ENCODE data around the gene RAMACL. TPM values are rescaled to one million over a fixed set of nuclear protein-coding genes. Genes with fewer than 3 reads are reported as not detected.

RAMACL gene
- total RNA-seq, 1 donor from 2014 or later: 2.3 TPM

DNA sequence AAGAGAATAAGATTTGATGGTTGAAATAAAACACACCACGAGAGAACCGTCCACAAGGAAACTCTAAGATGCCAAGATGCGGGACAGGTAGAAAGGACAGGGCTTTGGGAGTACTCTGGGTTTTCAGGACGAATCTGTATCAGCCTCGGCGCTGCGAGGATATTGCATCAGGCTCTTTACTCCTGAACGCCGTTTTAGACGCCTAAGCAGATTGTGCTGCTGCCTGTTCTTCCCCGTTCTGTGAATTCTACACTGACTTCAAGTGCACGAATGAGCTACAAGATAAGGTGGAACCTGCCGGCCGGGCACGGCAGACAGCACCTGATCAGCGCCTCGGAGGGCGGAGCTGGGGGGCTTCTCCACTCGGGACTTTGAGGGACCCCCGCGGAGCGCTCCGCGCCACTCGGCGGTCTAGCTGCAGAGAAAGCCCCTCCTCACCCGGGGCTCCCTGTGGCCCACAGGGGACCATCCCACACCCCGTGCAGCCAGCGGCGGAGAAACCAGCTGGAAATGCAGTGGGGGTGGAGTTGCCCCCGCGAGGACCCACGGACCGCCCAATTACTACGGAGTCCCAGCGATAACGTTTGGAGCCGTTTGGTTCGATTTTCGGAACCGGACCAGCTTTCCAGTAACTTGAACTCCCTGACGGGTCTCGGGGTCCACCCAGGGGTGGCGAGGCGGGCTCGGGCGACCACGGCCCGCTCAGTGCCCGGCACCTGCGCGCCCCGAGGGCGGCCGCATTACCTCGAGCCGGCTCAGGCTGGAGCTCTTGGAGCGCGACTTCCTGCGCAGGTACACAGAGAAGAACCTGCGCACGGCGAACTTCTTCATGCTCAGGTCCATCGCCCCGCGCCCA lies 39.9 kb upstream of the RAMACL start:
- H3K4me1 Mint-ChIP-seq: peaks cover 22% of the 10 kb centered on the region
- peak overlapping the region; percentile 41 for H3K27ac Mint-ChIP-seq
- intact Hi-C loops (cut with micrococcal nuclease): loop anchor here (1.0 to 10.0 kb wide), 13 partner anchors 12 to 421 kb away; partner anchors contain the start of genes CEP43 and SFT2D1
- DNase-seq (peak; percentile 38), ATAC-seq (ENCODE audit: low read depth) (no peak)
- peak overlapping the region; percentile 83 for H3K4me3 Mint-ChIP-seq
- no peaks in the 10 kb centered on the region for H3K9me3 Mint-ChIP-seq
- CTCF ChIA-PET: interaction anchor here (0.7 to 1.2 kb wide), 3 partner anchors 138 to 495 kb away, joined by 3 to 4 read pairs (median 4); no protein-coding TSS in a partner anchor
- H3K36me3 Mint-ChIP-seq (ENCODE audit: low read depth): no peaks in the 10 kb centered on the region
- TF ChIP-seq, protein P1, sequence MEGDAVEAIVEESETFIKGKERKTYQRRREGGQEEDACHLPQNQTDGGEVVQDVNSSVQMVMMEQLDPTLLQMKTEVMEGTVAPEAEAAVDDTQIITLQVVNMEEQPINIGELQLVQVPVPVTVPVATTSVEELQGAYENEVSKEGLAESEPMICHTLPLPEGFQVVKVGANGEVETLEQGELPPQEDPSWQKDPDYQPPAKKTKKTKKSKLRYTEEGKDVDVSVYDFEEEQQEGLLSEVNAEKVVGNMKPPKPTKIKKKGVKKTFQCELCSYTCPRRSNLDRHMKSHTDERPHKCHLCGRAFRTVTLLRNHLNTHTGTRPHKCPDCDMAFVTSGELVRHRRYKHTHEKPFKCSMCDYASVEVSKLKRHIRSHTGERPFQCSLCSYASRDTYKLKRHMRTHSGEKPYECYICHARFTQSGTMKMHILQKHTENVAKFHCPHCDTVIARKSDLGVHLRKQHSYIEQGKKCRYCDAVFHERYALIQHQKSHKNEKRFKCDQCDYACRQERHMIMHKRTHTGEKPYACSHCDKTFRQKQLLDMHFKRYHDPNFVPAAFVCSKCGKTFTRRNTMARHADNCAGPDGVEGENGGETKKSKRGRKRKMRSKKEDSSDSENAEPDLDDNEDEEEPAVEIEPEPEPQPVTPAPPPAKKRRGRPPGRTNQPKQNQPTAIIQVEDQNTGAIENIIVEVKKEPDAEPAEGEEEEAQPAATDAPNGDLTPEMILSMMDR (IDR thresholded peaks at IDR 0.05): no peak
- H3K27me3 Mint-ChIP-seq: peaks cover 28% of the 10 kb centered on the region
- POLR2A ChIA-PET: interaction anchor here (0.7 to 2.5 kb wide), 6 partner anchors 13 to 468 kb away, joined by 3 to 67 read pairs (median 6); partner anchors contain the start of gene RAMACL

DNA sequence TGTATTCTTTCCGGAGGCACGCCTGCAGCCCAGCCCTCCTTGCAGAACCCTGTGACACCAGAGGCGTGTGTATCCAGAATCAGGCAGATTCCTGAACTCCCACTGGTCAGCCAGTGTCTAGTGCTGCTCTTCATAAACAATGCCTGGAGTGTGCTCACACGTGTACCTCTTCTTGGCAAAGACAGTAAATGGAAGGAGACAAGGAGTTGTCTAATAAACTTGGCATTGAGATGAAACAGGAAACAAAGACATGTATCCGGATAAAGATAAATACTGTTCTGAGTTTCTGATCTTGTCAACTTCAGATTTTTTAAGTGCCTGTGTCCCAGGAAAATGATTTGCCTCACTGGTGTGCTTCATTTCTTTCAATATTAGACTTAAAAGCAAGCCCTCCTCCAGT lies 38.9 kb upstream of the RAMACL start:
- Mint-ChIP-seq H3K9me3 (no peaks in the 10 kb centered on the region), H3K36me3 (ENCODE audit: low read depth) (no peaks in the 10 kb centered on the region), H3K4me1 (peaks cover 17% of the 10 kb centered on the region), H3K27me3 (peaks cover 22% of the 10 kb centered on the region), H3K27ac (no peak overlapping the region), H3K4me3 (peak overlapping the region; percentile 83)
- ChIA-PET POLR2A (no interaction called here), CTCF (no interaction called here)
- TF ChIP-seq, protein P1 (IDR thresholded peaks at IDR 0.05): no peak
- intact Hi-C loops (cut with micrococcal nuclease): loop anchor here (5.0 to 10.0 kb wide), 4 partner anchors 111 to 422 kb away; partner anchors contain the start of gene SFT2D1
- DNase-seq (no peak), ATAC-seq (ENCODE audit: low read depth) (no peak)

DNA sequence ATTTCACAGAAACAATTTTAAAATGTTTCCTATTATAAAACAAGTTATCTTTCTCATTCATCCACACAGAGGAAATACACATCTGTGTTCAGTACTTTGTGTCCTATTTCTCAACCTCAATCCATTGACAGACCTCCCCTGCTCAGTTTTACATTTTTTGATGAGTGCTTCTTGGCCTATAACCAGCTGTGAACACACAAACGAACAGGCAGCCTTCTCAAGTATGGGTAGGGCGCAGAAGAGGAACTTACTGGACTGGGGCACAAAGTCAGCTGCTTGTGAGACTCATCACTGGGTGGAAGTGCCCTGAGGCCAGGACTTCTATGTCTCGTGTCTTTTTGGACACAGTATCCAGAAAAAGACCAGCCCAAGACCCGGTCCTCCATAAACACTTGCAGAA lies 37.8 kb upstream of the RAMACL start:
- TF ChIP-seq, protein P1 (IDR thresholded peaks at IDR 0.05): no peak
- ChIA-PET CTCF (no interaction called here), POLR2A (no interaction called here)
- intact Hi-C loops (cut with micrococcal nuclease): loop anchor here (10.0 kb wide), 1 partner anchor 109 kb away; no protein-coding TSS in a partner anchor
- no peak for DNase-seq
- Mint-ChIP-seq H3K4me1 (peaks cover 17% of the 10 kb centered on the region), H3K36me3 (ENCODE audit: low read depth) (no peaks in the 10 kb centered on the region), H3K27me3 (peaks cover 12% of the 10 kb centered on the region), H3K9me3 (no peaks in the 10 kb centered on the region), H3K4me3 (no peak overlapping the region), H3K27ac (no peak overlapping the region)
- ATAC-seq (ENCODE audit: low read depth): no peak

DNA sequence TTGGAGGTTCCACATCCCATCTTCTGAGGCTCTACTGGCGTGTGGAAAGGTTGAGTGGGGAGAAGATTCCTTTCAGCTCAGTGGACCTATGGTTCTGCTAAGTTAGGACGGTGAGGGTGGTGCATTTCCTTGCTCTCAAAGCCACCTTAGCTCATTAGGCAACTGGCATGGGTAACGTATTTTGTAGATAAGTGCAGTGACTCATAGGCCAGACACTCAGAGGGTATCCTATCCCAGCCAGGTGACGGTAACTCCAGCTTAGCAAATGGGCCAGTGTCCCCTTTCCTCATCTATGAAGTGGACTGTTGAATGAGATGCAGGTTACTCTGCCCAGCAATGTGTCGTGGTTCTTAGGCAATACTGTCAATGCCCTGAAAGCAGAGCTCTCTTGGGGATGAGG lies 36.8 kb upstream of the RAMACL start:
- Mint-ChIP-seq H3K9me3 (no peaks in the 10 kb centered on the region), H3K4me1 (peaks cover 14% of the 10 kb centered on the region), H3K27ac (no peak overlapping the region), H3K27me3 (peaks cover 10% of the 10 kb centered on the region), H3K4me3 (no peak overlapping the region), H3K36me3 (ENCODE audit: low read depth) (no peaks in the 10 kb centered on the region)
- DNase-seq (no peak), ATAC-seq (ENCODE audit: low read depth) (no peak)
- intact Hi-C loops (cut with micrococcal nuclease): loop anchor here (10.0 kb wide), 1 partner anchor 109 kb away; no protein-coding TSS in a partner anchor
- ChIA-PET CTCF (no interaction called here), POLR2A (interaction anchor here (1.5 kb wide), 1 partner anchor 34 kb away, joined by 4 read pairs; no protein-coding TSS in a partner anchor)
- TF ChIP-seq, protein P1 (IDR thresholded peaks at IDR 0.05): no peak

DNA sequence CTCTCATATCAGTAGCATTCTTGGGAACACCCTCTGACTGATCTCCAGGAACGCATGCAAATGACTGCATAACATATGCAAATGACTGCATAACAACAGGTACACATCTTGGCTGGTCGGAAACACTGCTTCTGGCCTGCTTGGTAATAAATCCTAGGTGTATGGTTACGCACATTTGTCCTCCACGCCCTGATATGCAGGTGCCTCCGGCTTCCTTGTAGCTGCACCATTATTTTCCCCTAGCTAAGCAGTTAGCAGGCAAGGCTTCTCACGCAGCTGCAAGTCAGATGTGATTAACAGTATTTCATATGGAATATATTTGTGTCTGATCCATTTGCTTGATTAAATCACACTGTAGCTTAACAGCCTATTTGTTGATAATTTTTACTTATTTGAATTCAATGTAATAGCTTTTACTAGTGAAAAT lies 34.6 kb upstream of the RAMACL start:
- intact Hi-C loops (cut with micrococcal nuclease): loop anchor here (10.0 kb wide), 1 partner anchor 106 kb away; no protein-coding TSS in a partner anchor
- H3K4me1 Mint-ChIP-seq: peaks cover 5% of the 10 kb centered on the region
- no peak for ATAC-seq (ENCODE audit: low read depth)
- no peaks in the 10 kb centered on the region for H3K36me3 Mint-ChIP-seq (ENCODE audit: low read depth)
- no peak for DNase-seq
- no peaks in the 10 kb centered on the region for H3K9me3 Mint-ChIP-seq
- TF ChIP-seq, protein P1 (IDR thresholded peaks at IDR 0.05): no peak
- ChIA-PET CTCF (no interaction called here), POLR2A (no interaction called here)
- peaks cover 8% of the 10 kb centered on the region for H3K27me3 Mint-ChIP-seq
- no peak overlapping the region for H3K4me3 Mint-ChIP-seq
- H3K27ac Mint-ChIP-seq: no peak overlapping the region
